IMR-90 (cell line): ENCODE data around the gene EYS. TPM values are rescaled to one million over a fixed set of nuclear protein-coding genes. Genes with fewer than 3 reads are reported as not detected.
"Not testable (repeated sequence)": the region's sequence is repeated elsewhere in the genome, so short reads cannot be mapped to it uniquely, and the experiment has no call there.

Experiments
- ATAC-seq: fragments of 200-7000 bp; cut with Tn5 transposase; 2 replicates; pipeline ENCODE4 v1.9.1; 2020; ENCODE audit warnings: low read depth, mild to moderate bottlenecking, moderate library complexity
- BruUV-seq: library from RNA; stranded (reverse); fragments of 400-500 nt; replicated peaks from 2 replicates; lab custom pipeline; 2021; lab: Mats Ljungman, UMichigan
- CTCF ChIA-PET: fragments of 300-600 bp; formaldehyde crosslinking; extraction: SDS; loops from one replicate; lab custom pipeline; 2021; ENCODE audit warnings: antibody characterized with exemption; lab: Yijun Ruan, JAX
- POLR2A ChIA-PET: fragments of 300-600 bp; sonication (Branson Sonifier 250); formaldehyde crosslinking; loops from one replicate; lab custom pipeline; 2022; ENCODE audit warnings: antibody characterized with exemption; ENCODE audit not compliant: unreplicated experiment; lab: Charles Lee
- DNase-seq: peaks from one replicate; pipeline ENCODE4 v3.0.0; 2013
- H2AFZ ChIP-seq: replicated peaks from 2 replicates; pipeline ENCODE3; 2013; ENCODE audit warnings: low read length, mild to moderate bottlenecking; ENCODE audit not compliant: poor library complexity
- H2AK5ac ChIP-seq: 2 replicates; pipeline ENCODE4 v1.6.1; 2013; ENCODE audit warnings: low read depth, low read length, inconsistent platforms
- H2AK9ac ChIP-seq: replicated peaks from 2 replicates; pipeline ENCODE3; 2013; ENCODE audit warnings: mild to moderate bottlenecking, low read depth, low read length, moderate library complexity; ENCODE audit not compliant: poor library complexity
- H2BK120ac ChIP-seq: 2 replicates; pipeline ENCODE4 v1.6.1; 2013; ENCODE audit warnings: low read depth, low read length, inconsistent platforms
- H2BK15ac ChIP-seq: 3 replicates; pipeline ENCODE4 v1.6.1; 2013; ENCODE audit warnings: low read depth, low read length, inconsistent platforms
- H2BK20ac ChIP-seq: 2 replicates; pipeline ENCODE4 v1.6.1; 2013; ENCODE audit warnings: low read depth, mild to moderate bottlenecking, inconsistent platforms, low read length, moderate library complexity
- H2BK5ac ChIP-seq: 2 replicates; pipeline ENCODE4 v1.6.1; 2013; ENCODE audit warnings: mild to moderate bottlenecking, low read depth, low read length, inconsistent platforms; ENCODE audit not compliant: poor library complexity, severe bottlenecking
- H3K14ac ChIP-seq: replicated peaks from 2 replicates; pipeline ENCODE4 v1.6.1; 2013; ENCODE audit warnings: low read depth, low read length, inconsistent platforms
- H3K18ac ChIP-seq: 2 replicates; pipeline ENCODE4 v1.6.1; 2013; ENCODE audit warnings: low read depth, low read length, control low read depth
- H3K23ac ChIP-seq: 2 replicates; pipeline ENCODE4 v1.6.1; 2013; ENCODE audit warnings: low read depth, low read length, inconsistent platforms
- H3K27ac ChIP-seq: 2 replicates; pipeline ENCODE4 v1.5.1; 2013; ENCODE audit warnings: mild to moderate bottlenecking, control low read depth, low read length; ENCODE audit not compliant: insufficient read depth
- H3K27me3 ChIP-seq: 2 replicates; pipeline ENCODE4 v1.6.1; 2013; ENCODE audit warnings: low read length; ENCODE audit not compliant: control insufficient read depth, insufficient read depth
- H3K36me3 ChIP-seq: 2 replicates; pipeline ENCODE4 v1.6.1; 2013; ENCODE audit warnings: low read length, mixed read lengths; ENCODE audit not compliant: control insufficient read depth, insufficient read depth
- H3K4ac ChIP-seq: 2 replicates; pipeline ENCODE4 v1.6.1; 2013; ENCODE audit warnings: low read depth, low read length, inconsistent platforms
- H3K4me1 ChIP-seq: 2 replicates; pipeline ENCODE4 v1.6.1; 2013; ENCODE audit warnings: low read length, mixed read lengths; ENCODE audit not compliant: control insufficient read depth, insufficient read depth
- H3K4me2 ChIP-seq: 2 replicates; pipeline ENCODE4 v1.6.1; 2013; ENCODE audit warnings: low read depth, mild to moderate bottlenecking, control low read depth, low read length, moderate library complexity
- H3K4me3 ChIP-seq: 2 replicates; pipeline ENCODE4 v1.5.1; 2013; ENCODE audit warnings: low read depth, mild to moderate bottlenecking, control low read depth, low read length, moderate library complexity; ENCODE audit not compliant: insufficient read depth
- H3K56ac ChIP-seq: 2 replicates; pipeline ENCODE4 v1.6.1; 2013; ENCODE audit warnings: low read length, inconsistent platforms; ENCODE audit not compliant: insufficient read depth; ENCODE audit errors: extremely low read depth
- H3K79me1 ChIP-seq, 2 experiments: 2 replicates each; pipeline ENCODE4 v1.6.1; 2013; ENCODE audit warnings: low read length in 2 of 2, inconsistent platforms in 1 of 2, low read depth in 1 of 2
- H3K9ac ChIP-seq: 2 replicates; pipeline ENCODE4 v1.6.1; 2013; ENCODE audit warnings: low read depth, low read length, control low read depth
- H3K9me1 ChIP-seq: 2 replicates; pipeline ENCODE4 v1.6.1; 2013; ENCODE audit warnings: low read length, inconsistent platforms; ENCODE audit not compliant: insufficient read depth
- H3K9me3 ChIP-seq: 2 replicates; pipeline ENCODE4 v1.6.1; 2013; ENCODE audit warnings: low read length; ENCODE audit not compliant: control insufficient read depth, insufficient read depth
- H4K20me1 ChIP-seq: 2 replicates; pipeline ENCODE4 v1.6.1; 2013; ENCODE audit warnings: low read length, inconsistent platforms; ENCODE audit not compliant: insufficient read depth
- H4K5ac ChIP-seq: 2 replicates; pipeline ENCODE4 v1.6.1; 2013; ENCODE audit warnings: mild to moderate bottlenecking, low read depth, low read length, control low read depth
- H4K8ac ChIP-seq, 2 experiments: 2 replicates each; pipeline ENCODE4 v1.6.1; 2013; ENCODE audit warnings: low read depth in 2 of 2, low read length in 2 of 2, control low read depth in 1 of 2, inconsistent platforms in 1 of 2
- H4K91ac ChIP-seq: 2 replicates; pipeline ENCODE4 v1.6.1; 2013; ENCODE audit warnings: low read depth, low read length, inconsistent platforms; ENCODE audit not compliant: insufficient read depth
- CTCF ChIP-seq: conservative IDR thresholded peaks from 2 replicates; pipeline ENCODE4 v1.5.1; 2012; ENCODE audit warnings: mild to moderate bottlenecking, low read depth, low read length, improper control_type of control experiment
- MAFK ChIP-seq: IDR thresholded peaks from 2 replicates; pipeline ENCODE4 v1.6.1; 2012; ENCODE audit warnings: low read depth, low read length, improper control_type of control experiment
- MAZ ChIP-seq: IDR thresholded peaks from 2 replicates; pipeline ENCODE4 v1.6.1; 2012; ENCODE audit warnings: low read depth, mild to moderate bottlenecking, low read length, improper control_type of control experiment, moderate library complexity, borderline replicate concordance
- RAD21 ChIP-seq: IDR thresholded peaks from 2 replicates; pipeline ENCODE4 v1.6.1; 2012; ENCODE audit warnings: low read length, improper control_type of control experiment
- SMC3 ChIP-seq: fragments of 150-350 bp; IDR thresholded peaks from 2 replicates; pipeline ENCODE4 v1.6.1; 2016; ENCODE audit warnings: low read depth, mild to moderate bottlenecking, antibody characterized with exemption, low read length, moderate library complexity
- WGBS, 2 experiments: methylation state at CpG; one replicate each; pipeline versions ENCODE4 v1.1.5 to v1.1.7; 2013; ENCODE audit warnings: missing lambda C conversion rate in 2 of 2; ENCODE audit not compliant: insufficient read length in 1 of 2; ENCODE audit errors: extremely low coverage in 2 of 2; 5-methylcytosine and 5-hydroxymethylcytosine counted together
- dilution Hi-C: fragments of 300-500 bp; cut with HindIII; formaldehyde crosslinking; loops from one replicate; pipeline ENCODE4 v1.14.3; 2018; ENCODE audit warnings: low sequenced_read_pairs; ENCODE audit not compliant: unreplicated experiment
- in situ Hi-C: fragments of 300-500 bp; cut with MboI; formaldehyde crosslinking; loops from 3 replicates; pipeline ENCODE4 v1.14.3; 2019; ENCODE audit warnings: low sequenced_read_pairs, inconsistent platforms, mixed read lengths
- intact Hi-C: fragments of 100-400 bp; cut with micrococcal nuclease; formaldehyde crosslinking; loops from 2 replicates; pipeline ENCODE4 v1.10.0; 2022
- polyA plus RNA-seq, 3 experiments: library from polyadenylated mRNA; depleted of rRNA; stranded (reverse); fragments of >200 nt; gene quantifications; 2 replicates each; pipeline ENCODE4 v1.2.3, GENCODE V29; 2012; ENCODE audit warnings: low replicate concordance in 1 of 3
- total RNA-seq: library from RNA; depleted of rRNA; stranded (reverse); fragments of >200 nt; gene quantifications from 2 replicates; pipeline ENCODE4 v1.2.3, GENCODE V29; 2012

The EYS gene
- total and polyA plus RNA-seq, 2 of the 4 experiments (the other 2 are of a cell fraction) = under 0.01 TPM; not detected in 1

- H3K56ac ChIP-seq = no peak overlapping the region
- H4K8ac ChIP-seq = no peak overlapping the region
- peak; percentile 86 for TF ChIP-seq RAD21
- TF ChIP-seq SMC3 = peak; percentile 61
- peak; percentile 83 for TF ChIP-seq CTCF
- no peak for TF ChIP-seq MAZ
- TF ChIP-seq MAFK = no peak
- no TSS peak for BruUV-seq
- H3K14ac ChIP-seq = no peak overlapping the region
- H2BK5ac ChIP-seq = peak overlapping the region; percentile 42
- H3K4me1 ChIP-seq = peaks cover 15% of the 10 kb centered on the region
- no peak overlapping the region for H2AFZ ChIP-seq
- no peak overlapping the region for H2AK5ac ChIP-seq
- no peak overlapping the region for H4K5ac ChIP-seq
- WGBS, 2 experiments = 100% methylated on average over 1 of the region's 2 CpGs; no CpG with 5 or more reads in 1 of the 2 experiments
- ChIA-PET POLR2A (no interaction called here), CTCF (interaction anchor here (0.6 to 2.9 kb wide), 7 partner anchors 12 to 501 kb away, joined by 3 to 18 read pairs (median 3); partner anchors contain the start of gene PHF3)
- no peaks in the 10 kb centered on the region for H4K20me1 ChIP-seq
- H2BK20ac ChIP-seq = no peak overlapping the region
- H3K27me3 ChIP-seq = no peaks in the 10 kb centered on the region
- DNase-seq (peak; percentile 53), ATAC-seq (no peak)
- H3K18ac ChIP-seq = no peak overlapping the region
- H3K4me2 ChIP-seq = no peak overlapping the region
- in situ Hi-C loops (no loop called here), intact Hi-C loops (loop anchor here (1.0 kb wide), 2 partner anchors 449 to 495 kb away; no protein-coding TSS in a partner anchor), dilution Hi-C loops (no loop called here)
- H3K9ac ChIP-seq = no peak overlapping the region
- H3K9me3 ChIP-seq = no peaks in the 10 kb centered on the region
- H2AK9ac ChIP-seq = no peak overlapping the region
- H3K9me1 ChIP-seq = peaks cover 3% of the 10 kb centered on the region
- H4K91ac ChIP-seq = no peak overlapping the region
- H3K36me3 ChIP-seq = no peaks in the 10 kb centered on the region
- H3K23ac ChIP-seq = no peak overlapping the region
- H2BK120ac ChIP-seq = no peak overlapping the region
- H3K4me3 ChIP-seq = no peak overlapping the region
- no peak overlapping the region for H3K4ac ChIP-seq
- no peak overlapping the region for H2BK15ac ChIP-seq
- no peaks in the 10 kb centered on the region for H3K79me1 ChIP-seq
- no peak overlapping the region for H3K27ac ChIP-seq
Observed at GRCh38 chr6:63802606-63803206, 1904.3 kb downstream of the EYS start.

- H4K20me1 ChIP-seq, H3K18ac ChIP-seq, H3K36me3 ChIP-seq, dilution Hi-C loops, H4K91ac ChIP-seq, H3K9me1 ChIP-seq, H3K9ac ChIP-seq, H3K4ac ChIP-seq, H3K4me2 ChIP-seq, ATAC-seq, H3K56ac ChIP-seq, H4K8ac ChIP-seq, H3K14ac ChIP-seq, POLR2A ChIA-PET, H2BK5ac ChIP-seq, H3K79me1 ChIP-seq, H2BK120ac ChIP-seq, H2BK20ac ChIP-seq, H3K9me3 ChIP-seq, H2AK9ac ChIP-seq, H3K4me3 ChIP-seq, H2AK5ac ChIP-seq, BruUV-seq, H2AFZ ChIP-seq, H3K4me1 ChIP-seq, H3K27me3 ChIP-seq, H2BK15ac ChIP-seq, H3K23ac ChIP-seq, in situ Hi-C loops, H3K27ac ChIP-seq, H4K5ac ChIP-seq, intact Hi-C loops, DNase-seq: not testable (repeated sequence)
- CTCF ChIA-PET = interaction anchor here (0.5 to 1.0 kb wide), 3 partner anchors 10 to 26 kb away, joined by 3 read pairs; no protein-coding TSS in a partner anchor
- WGBS, 2 experiments = no CpG with 5 or more reads among the region's 7 CpGs
Observed at GRCh38 chr6:63800386-63800785, 1906.6 kb downstream of the EYS start.
